Activated T-cell treated with anti-CD3 and anti-CD28 coated beads for 24 hours (primary cell): ENCODE measurements around the gene NOSIP.

Experiments
- DNase-seq: peaks from one replicate; pipeline ENCODE4 v3.0.0-alpha.2; 2020; ENCODE audit warnings: low read depth

NOSIP gene

GRCh38 chr19:49594993-49595818, 14.8 kb upstream of the NOSIP start:
- DNase-seq: no peak

- no peak for DNase-seq
Observed at GRCh38 chr19:49594157-49594992, 14.0 kb upstream of the NOSIP start.

DNA sequence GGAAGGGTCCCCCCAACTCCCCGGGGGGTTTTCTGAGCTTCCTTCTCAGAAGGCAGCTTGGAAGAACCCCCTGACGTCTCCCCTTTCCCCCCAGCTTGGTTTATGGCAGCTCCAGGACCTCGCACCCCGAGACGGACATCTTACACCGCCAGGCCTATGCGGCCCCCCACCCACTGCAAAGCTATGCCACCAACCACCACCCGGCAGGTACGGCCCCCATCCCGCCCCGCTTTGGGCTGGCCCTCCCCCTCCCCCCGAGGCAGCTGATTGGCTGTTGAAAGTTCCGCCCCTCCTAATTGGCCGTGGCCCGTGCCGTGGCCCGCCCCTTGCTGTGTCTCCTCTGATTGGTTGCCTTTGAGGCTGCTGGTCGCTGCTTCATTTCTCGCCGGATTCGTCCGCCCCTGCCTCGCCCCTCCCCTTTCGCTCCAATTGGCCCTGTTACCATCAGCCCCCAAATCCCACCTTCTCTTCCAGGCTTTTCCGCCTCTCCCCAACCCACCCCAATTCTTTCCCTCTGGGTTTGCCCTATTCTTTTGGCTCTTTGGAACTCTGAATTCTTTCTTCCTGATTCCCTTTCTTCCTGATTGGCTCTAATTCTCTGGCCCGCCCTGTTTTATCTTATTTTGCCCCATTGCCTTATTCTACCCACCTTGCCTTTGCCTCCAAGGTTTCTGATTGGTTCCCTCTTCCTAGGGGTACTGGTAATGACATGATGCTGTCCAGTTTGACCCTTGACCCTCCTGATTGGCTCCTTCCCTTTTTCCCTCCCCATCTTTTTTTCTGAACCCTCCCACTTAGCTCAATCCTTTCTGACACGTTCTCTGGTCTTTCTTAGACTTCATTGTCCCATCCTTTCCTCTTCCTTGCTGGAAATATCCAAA, 13.1 kb upstream of the NOSIP start:
- DNase-seq: peak; percentile 90

- DNase-seq: no peak
Observed at GRCh38 chr19:49592486-49593232, 12.3 kb upstream of the NOSIP start.

- no peak for DNase-seq
Observed at GRCh38 chr19:49591731-49592485, 11.6 kb upstream of the NOSIP start.

DNA sequence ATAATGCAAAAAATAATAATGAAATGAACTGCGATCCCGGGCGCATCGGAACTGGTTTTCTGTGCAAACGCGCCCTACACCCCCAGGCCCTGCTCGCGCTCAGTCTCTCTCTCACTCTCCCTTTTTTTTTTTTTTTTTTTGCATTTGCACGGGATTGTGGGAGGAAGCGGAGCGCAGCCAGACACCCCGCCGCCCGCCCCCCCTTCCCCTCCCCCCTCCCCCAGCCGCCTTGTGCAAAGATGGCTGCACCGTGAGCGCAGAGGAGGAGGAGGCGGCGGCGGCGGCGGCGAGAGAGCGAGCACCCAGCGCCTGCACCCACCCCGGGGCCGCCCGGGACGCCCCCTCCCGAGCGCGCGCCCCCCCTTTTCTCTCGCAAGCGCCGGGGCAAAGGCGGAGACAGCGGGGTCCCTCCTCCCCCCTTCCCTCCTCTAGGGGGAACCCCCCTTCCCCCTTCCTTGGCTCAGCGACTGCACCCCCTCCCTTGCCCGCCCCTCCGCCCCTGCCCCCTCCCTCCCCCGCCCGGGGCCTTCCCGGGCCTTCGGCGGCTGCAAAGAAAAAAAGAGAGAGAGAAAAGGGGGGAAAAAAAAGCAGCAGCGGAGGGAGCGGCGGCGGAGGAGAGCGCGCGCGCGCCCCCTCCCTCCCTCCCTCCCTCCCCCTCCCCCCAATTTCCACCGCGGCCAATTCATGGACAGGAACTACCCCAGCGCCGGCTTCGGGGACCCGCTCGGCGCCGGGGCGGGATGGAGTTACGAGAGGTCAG, 10.8 kb upstream of the NOSIP start, which contains the start of gene PRR12:
TSS of gene PRR12 (plus strand) at position 212 of the 760 bp plus-strand sequence. CDS start at position 685, 473 bp downstream.
- peak; percentile 63 for DNase-seq

DNA sequence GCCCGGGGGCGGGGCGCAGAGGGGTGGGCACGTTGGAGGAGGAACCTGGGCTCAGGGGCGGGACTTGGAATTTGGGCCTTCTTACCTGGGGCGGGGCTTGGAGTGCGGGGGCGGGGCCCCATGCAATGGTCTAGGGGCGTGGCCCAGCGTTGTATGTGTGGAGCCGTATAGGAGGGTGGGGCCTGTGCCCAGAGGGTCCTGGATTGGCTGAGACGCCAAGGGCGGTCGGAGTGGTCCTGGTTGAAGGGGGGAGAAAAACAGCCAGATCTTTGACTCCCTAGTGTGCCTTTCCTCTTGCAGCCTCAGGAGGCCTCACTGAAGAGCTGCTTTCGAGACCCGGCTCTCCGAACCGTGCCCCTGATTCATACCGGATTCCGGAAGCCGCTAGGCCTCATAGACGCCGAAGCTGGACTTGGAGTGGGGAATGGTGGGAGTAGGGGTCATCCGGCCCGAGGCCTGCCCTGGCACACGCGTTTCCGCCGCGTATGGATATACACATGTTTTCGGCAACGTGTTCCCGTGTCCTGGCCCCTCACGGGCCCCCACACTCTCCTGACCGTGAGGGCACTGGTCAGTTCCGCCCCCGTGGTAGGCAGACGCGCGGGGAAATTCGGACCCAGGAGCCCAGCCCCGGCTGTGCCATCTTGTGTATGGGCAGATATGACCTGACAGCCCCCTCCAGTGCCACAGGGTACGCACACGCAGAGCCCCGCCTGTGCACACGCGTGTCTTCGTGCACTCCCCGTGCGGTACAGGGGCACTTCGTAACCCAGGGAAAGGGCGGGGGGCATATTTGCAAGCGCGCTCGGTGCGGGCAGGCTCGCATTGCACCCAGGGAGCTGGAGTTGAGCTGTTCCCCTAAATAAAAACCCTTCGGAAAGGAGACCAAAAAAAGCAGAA, 10.0 kb upstream of the NOSIP start:
- DNase-seq: peak; percentile 85

GRCh38 chr19:49589502-49589905, 9.1 kb upstream of the NOSIP start:
- no peak for DNase-seq

DNA sequence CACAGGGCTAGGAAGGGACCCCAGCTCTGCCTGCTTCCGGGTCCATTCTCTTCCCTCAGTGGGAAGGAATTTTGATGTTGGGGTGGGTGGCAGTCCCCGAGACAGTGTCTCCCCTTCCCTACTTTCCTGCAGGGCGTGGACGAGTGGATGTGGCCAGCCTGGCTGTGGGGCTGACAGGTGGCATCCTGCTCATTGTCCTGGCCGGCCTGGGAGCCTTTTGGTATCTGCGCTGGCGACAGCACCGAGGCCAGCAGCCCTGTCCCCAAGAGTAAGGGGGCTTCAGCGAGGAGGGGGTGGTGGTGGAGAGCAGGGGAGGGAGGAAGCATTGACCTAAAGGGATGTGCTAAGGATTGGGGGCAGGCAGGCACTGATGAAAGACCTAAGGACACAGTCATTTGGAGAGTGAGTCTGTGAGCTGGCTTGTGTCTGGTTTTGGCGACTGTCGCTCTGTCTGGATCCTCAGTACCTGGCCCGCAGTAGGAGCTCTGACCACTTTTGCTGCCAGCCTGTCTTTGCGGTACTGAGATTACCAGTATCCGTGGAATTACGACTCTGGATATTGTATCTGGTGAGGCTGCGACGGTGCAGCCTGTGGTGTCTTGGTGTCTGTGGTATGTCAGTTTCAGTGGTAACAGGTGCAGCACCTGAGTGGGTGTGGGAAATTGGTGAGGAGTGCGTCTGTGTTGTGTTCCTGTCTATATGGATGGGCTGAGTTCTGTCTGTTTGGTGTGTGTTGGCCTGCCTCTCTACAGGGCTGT, 8.2 kb upstream of the NOSIP start:
- DNase-seq: no peak

DNA sequence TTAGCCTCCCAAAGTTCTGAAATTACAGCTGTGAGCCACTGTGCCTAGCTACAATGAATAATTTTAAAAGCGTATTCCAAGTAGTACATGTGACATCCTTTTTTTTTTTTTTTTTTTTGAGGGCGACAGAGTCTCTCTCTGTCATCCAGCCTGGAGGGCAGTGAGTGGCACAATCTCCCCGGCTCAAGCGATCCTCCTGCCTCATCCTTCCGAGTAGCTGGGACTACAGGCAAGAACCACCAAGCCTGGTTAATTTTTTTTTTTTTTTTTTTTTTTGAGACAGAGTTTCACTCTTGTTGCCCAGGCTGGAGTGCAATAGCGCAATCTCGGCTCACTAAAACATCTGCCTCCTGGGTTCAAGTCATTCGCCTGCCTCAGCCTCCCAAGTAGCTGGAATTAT, 6.9 kb upstream of the NOSIP start:
- DNase-seq: no peak

GRCh38 chr19:49585023-49585422, 4.7 kb upstream of the NOSIP start:
- no peak for DNase-seq

DNA sequence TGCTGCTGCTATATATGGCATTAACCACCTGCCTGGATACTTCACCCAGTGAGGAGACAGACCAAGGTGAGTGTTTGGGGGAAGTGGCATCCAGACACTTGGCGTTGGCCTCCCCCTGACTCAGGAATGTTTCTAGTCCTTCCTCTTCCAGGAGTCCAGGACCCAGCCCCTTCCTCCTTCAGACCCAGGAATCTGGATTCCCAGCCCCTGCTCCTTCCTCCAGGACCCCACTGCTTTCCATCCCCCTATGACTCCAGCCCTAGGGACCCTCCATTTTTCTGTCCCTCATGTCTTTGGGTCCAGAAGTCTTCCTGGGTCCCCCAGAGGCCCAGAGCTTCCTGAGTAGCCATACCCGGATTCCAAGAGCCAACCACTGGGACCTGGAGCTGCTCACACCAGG, 2.9 kb upstream of the NOSIP start:
- DNase-seq: no peak

DNA sequence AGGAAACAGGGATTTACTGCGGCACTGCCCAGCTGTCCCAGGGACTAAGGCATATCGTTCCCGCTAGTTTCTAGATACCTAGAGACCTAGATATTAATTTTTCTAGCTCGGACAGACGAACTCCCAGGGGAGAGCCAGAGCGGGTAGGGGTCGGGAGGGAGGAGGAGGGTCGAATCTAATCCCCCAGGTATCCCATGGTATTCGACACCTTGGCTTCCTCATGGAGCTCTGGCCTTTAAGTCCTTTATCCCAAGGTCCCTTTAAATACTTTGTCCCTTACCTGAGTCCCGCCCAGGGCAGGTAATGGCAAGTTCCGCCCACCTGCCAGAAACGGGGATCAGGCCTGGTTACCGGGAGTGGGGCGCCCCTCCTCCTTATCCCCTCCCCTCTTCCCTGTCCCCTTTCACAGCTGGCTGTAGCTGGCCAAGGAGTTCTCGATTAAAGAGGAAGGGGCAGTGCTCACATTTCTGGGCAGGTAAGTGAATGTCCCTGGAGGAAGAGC, 702 bp upstream of the NOSIP start, which contains the start of gene PRRG2:
TSS of gene PRRG2 (plus strand) at position 310 of the 502 bp plus-strand sequence. CDS start 1,904 bp downstream, outside the sequence.
- DNase-seq: no peak

GRCh38 chr19:49579947-49580263, 451 bp downstream of the NOSIP start:
- DNase-seq: no peak

DNA sequence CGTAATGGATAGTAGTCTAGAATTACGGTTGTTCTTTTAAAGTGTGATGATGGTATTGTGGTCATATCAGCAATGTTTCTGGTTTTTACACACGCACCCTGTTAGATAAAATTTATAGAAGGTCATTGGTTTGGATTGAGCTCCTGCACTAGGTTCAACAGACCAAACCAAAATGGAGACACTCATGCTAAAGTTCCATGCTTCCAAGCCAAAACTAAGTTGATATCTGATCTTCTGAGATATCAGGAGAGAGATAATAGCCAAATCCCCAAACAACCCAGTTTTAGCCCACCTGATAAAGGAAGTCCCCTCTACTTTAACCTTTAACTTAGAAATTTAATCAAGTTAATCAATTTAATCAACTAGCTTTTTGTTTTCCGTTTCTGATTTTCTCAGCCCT, 1.2 kb downstream of the NOSIP start:
- DNase-seq: no peak

DNA sequence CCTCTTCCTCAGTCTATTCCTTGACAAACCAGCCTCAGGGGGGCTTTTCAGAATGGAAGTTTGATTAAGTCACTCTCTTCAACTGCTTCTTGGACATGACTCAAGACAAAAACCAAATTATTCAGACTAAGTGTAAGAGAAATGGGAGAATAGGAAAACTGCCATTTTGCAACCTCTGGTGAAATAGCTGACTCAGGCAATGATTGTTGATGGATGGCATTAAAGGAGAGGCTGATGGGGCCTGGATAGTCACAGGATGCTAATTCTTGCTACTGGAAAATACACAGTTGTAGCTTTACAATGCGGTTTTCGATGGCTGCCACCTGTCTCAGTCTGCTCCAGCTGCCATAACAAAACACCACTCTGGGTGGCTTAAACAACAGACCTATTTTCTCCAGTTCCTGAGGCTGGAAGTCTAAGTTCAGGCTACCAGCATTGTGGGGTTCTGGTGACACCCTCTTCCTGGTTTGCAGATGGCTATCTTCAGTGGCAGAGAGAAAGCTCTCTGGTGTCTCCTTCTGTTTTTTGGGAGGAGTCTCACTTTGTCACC, 6.1 kb downstream of the NOSIP start:
- DNase-seq: no peak

DNA sequence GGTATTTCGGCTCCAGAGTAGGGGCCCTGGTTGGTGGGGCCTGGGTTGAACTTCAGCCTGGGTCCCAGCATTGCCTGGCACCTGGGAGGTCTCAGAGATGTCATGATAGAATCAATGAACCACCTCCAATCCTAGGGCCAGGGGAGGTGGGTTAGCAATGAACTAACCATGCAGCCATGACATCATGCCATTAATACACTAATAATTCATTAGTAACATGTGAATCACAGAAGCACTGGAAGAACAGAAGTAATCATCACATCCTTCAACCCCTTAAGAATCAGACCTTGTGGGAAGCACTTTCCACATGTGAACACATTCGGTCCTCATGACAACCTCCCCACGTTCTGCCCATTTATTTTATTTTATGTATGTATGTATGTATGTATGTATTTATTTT, 6.9 kb downstream of the NOSIP start:
- no peak for DNase-seq

- no peak for DNase-seq
Observed at GRCh38 chr19:49573009-49573408, 7.3 kb downstream of the NOSIP start.
